Neural progenitor cell (in vitro differentiated cells): Measurements from ENCODE around the gene NOL3. TPM values are rescaled to one million over a fixed set of nuclear protein-coding genes. Genes with fewer than 3 reads are reported as not detected.

Experiments used
- DNase-seq: peaks from one replicate; pipeline ENCODE4 v3.0.0-alpha.2; 2016; ENCODE audit warnings: low spot score
- H2AFZ ChIP-seq: fragments of 200-600 bp; sonication (generic); replicated peaks from 2 replicates; pipeline ENCODE4 v1.6.1; 2016; ENCODE audit warnings: antibody characterized with exemption
- H3F3A ChIP-seq: fragments of 200-600 bp; sonication (generic); 2 replicates; pipeline ENCODE4 v1.6.1; 2016; ENCODE audit warnings: antibody characterized with exemption, low read depth
- H3K27ac ChIP-seq: fragments of 200-600 bp; sonication (generic); 2 replicates; pipeline ENCODE4 v1.5.1; 2016; ENCODE audit warnings: mild to moderate bottlenecking
- H3K27me3 ChIP-seq: fragments of 200-600 bp; sonication (generic); 2 replicates; pipeline ENCODE4 v1.6.1; 2016; ENCODE audit warnings: mild to moderate bottlenecking, moderate library complexity
- H3K36me3 ChIP-seq: fragments of 200-600 bp; sonication (generic); 2 replicates; pipeline ENCODE4 v1.5.1; 2016
- H3K4me1 ChIP-seq: fragments of 200-600 bp; sonication (generic); 2 replicates; pipeline ENCODE4 v1.6.1; 2016; ENCODE audit warnings: mixed run types
- H3K4me2 ChIP-seq: fragments of 200-600 bp; sonication (generic); 2 replicates; pipeline ENCODE4 v1.6.1; 2016
- H3K4me3 ChIP-seq: fragments of 200-600 bp; sonication (generic); 2 replicates; pipeline ENCODE4 v1.5.1; 2016
- H3K79me2 ChIP-seq: fragments of 200-600 bp; sonication (generic); 2 replicates; pipeline ENCODE4 v1.6.1; 2016; ENCODE audit warnings: low read depth
- H3K9ac ChIP-seq: fragments of 200-600 bp; sonication (generic); 2 replicates; pipeline ENCODE4 v1.6.1; 2016
- H3K9me3 ChIP-seq: fragments of 200-600 bp; sonication (generic); 2 replicates; pipeline ENCODE4 v1.5.1; 2016; ENCODE audit warnings: low read depth
- H4K20me1 ChIP-seq: fragments of 200-600 bp; sonication (generic); 2 replicates; pipeline ENCODE4 v1.6.1; 2016; ENCODE audit warnings: low read depth
- H3K27ac Mint-ChIP-seq: 3 replicates; pipeline ENCODE4 v1.8.0; 2021; ENCODE audit warnings: mixed read lengths
- H3K27me3 Mint-ChIP-seq: 2 replicates; pipeline ENCODE4 v1.8.0; 2022; ENCODE audit warnings: low read depth, mild to moderate bottlenecking, inconsistent platforms, moderate library complexity, mixed read lengths; ENCODE audit not compliant: insufficient read depth
- H3K36me3 Mint-ChIP-seq: 3 replicates; pipeline ENCODE4 v1.8.0; 2021; ENCODE audit warnings: mixed read lengths
- H3K4me1 Mint-ChIP-seq: 3 replicates; pipeline ENCODE4 v1.8.0; 2021; ENCODE audit warnings: mixed read lengths
- H3K4me3 Mint-ChIP-seq: 3 replicates; pipeline ENCODE4 v1.8.0; 2021; ENCODE audit warnings: mild to moderate bottlenecking, moderate library complexity, mixed read lengths
- H3K9me3 Mint-ChIP-seq: 3 replicates; pipeline ENCODE4 v1.8.0; 2020; ENCODE audit warnings: mixed read lengths
- CTCF ChIP-seq: fragments of 200-600 bp; sonication (generic); IDR thresholded peaks from 2 replicates; pipeline ENCODE4 v1.5.1; 2017; ENCODE audit warnings: antibody characterized with exemption, mild to moderate bottlenecking
- EZH2 ChIP-seq: fragments of 200-600 bp; sonication (generic); IDR thresholded peaks from 2 replicates; pipeline ENCODE4 v1.6.1; 2017; ENCODE audit warnings: antibody characterized with exemption, mild to moderate bottlenecking, moderate library complexity
- EZH2phosphoT487 ChIP-seq: fragments of 200-600 bp; sonication (generic); IDR thresholded peaks from 2 replicates; pipeline ENCODE4 v1.6.1; 2017; ENCODE audit warnings: antibody characterized with exemption
- total RNA-seq: library from RNA; depleted of rRNA; stranded (reverse); fragments of >200 nt; gene quantifications from 2 replicates; pipeline ENCODE4 v1.2.3, GENCODE V29; 2015; ENCODE audit warnings: low replicate concordance

NOL3 gene
- total RNA-seq, 1 donor from 2014 or later: 0.37 TPM

GRCh38 chr16:67163999-67164558 lies 6.3 kb upstream of the NOL3 start:
- no peak overlapping the region for H3K27ac ChIP-seq
- DNase-seq: peak; percentile 48
- H3K27me3 Mint-ChIP-seq: peaks cover 82% of the 10 kb centered on the region

GRCh38 chr16:67164599-67165061 lies 5.7 kb upstream of the NOL3 start, which contains the start of gene HSF4:
Gene HSF4, plus strand, starts transcription at chr16:67164745. Its CDS starts 67 bp downstream, at chr16:67164812.
- TF ChIP-seq EZH2 (no peak), EZH2phosphoT487 (no peak), CTCF (no peak)
- DNase-seq: peak; percentile 56
- Mint-ChIP-seq H3K27me3 (peaks cover 77% of the 10 kb centered on the region), H3K36me3 (no peaks in the 10 kb centered on the region), H3K27ac (no peak within 1 kb of the TSS), H3K4me1 (peaks cover 3% of the 10 kb centered on the region), H3K9me3 (no peaks in the 10 kb centered on the region), H3K4me3 (peak within 1 kb of the TSS; percentile 69)
- Histone ChIP-seq H4K20me1 (peaks cover 47% of the 10 kb centered on the region), H2AFZ (peak within 1 kb of the TSS; percentile 87), H3K4me2 (peak within 1 kb of the TSS; percentile 84), H3K4me1 (no peaks in the 10 kb centered on the region), H3F3A (peaks cover 24% of the 10 kb centered on the region), H3K36me3 (no peaks in the 10 kb centered on the region), H3K4me3 (peak within 1 kb of the TSS; percentile 47), H3K27ac (no peak within 1 kb of the TSS), H3K79me2 (no peaks in the 10 kb centered on the region), H3K9ac (no peak within 1 kb of the TSS), H3K27me3 (peaks cover 100% of the 10 kb centered on the region), H3K9me3 (no peaks in the 10 kb centered on the region)

More at GRCh38 chr16:67163999-67164558, 6.3 kb upstream of the NOL3 start:
- Histone ChIP-seq H3K9me3 (no peaks in the 10 kb centered on the region), H3K4me1 (no peaks in the 10 kb centered on the region), H3K4me3 (peak overlapping the region; percentile 47), H3K27me3 (peaks cover 100% of the 10 kb centered on the region), H4K20me1 (peaks cover 49% of the 10 kb centered on the region), H3K36me3 (no peaks in the 10 kb centered on the region), H3K9ac (no peak overlapping the region), H2AFZ (no peak overlapping the region), H3F3A (peaks cover 20% of the 10 kb centered on the region), H3K4me2 (peak overlapping the region; percentile 84), H3K79me2 (no peaks in the 10 kb centered on the region)
- TF ChIP-seq EZH2 (peak; percentile 82), EZH2phosphoT487 (peak; percentile 45), CTCF (no peak)
- peaks cover 2% of the 10 kb centered on the region for H3K4me1 Mint-ChIP-seq
- no peaks in the 10 kb centered on the region for H3K9me3 Mint-ChIP-seq
- H3K4me3 Mint-ChIP-seq: peak overlapping the region; percentile 69
- no peaks in the 10 kb centered on the region for H3K36me3 Mint-ChIP-seq
- H3K27ac Mint-ChIP-seq: no peak overlapping the region

- H3K27ac ChIP-seq: no peak overlapping the region
- no peak overlapping the region for H3K9ac ChIP-seq
- no peaks in the 10 kb centered on the region for H3K4me1 ChIP-seq
- Mint-ChIP-seq H3K27me3 (peaks cover 70% of the 10 kb centered on the region), H3K27ac (no peak overlapping the region), H3K9me3 (no peaks in the 10 kb centered on the region), H3K4me1 (peaks cover 8% of the 10 kb centered on the region), H3K4me3 (no peak overlapping the region), H3K36me3 (no peaks in the 10 kb centered on the region)
- peak overlapping the region; percentile 11 for H3K4me3 ChIP-seq
- peaks cover 100% of the 10 kb centered on the region for H3K27me3 ChIP-seq
- peaks cover 47% of the 10 kb centered on the region for H4K20me1 ChIP-seq
- peak overlapping the region; percentile 4 for H3K4me2 ChIP-seq
- DNase-seq: peak; percentile 70
- no peak overlapping the region for H2AFZ ChIP-seq
- no peaks in the 10 kb centered on the region for H3K9me3 ChIP-seq
- H3F3A ChIP-seq: peaks cover 21% of the 10 kb centered on the region
- TF ChIP-seq EZH2phosphoT487 (peak; percentile 97), EZH2 (peak; percentile 100), CTCF (no peak)
- H3K79me2 ChIP-seq: no peaks in the 10 kb centered on the region
- no peaks in the 10 kb centered on the region for H3K36me3 ChIP-seq
These were observed 4.9 kb upstream of the NOL3 start for GRCh38 chr16:67165121-67166078.
